ENCODE measurements around the gene SMYD1. TPM values are rescaled to one million over a fixed set of nuclear protein-coding genes. Genes with fewer than 3 reads are reported as not detected.

Gene SMYD1
- total and polyA plus RNA-seq, 10 of the 15 experiments (the other 5 are each of a cell fraction or from before 2014, with no cell fraction given), result 0.09 TPM; not detected in 9

GRCh38 chr2:88027697-88028389 is 39.8 kb upstream of the SMYD1 start:
- Histone ChIP-seq H3K9ac (ENCODE audit: control insufficient read depth, insufficient read depth, low read length) (no peak overlapping the region), H3K4me2 (ENCODE audit: control insufficient read depth, insufficient read depth) (0 out of 2 replicates have a peak overlapping the region, but pooled peaks have one; percentile 10), H3K4me3 (no peak overlapping the region), H4K20me1 (ENCODE audit: control insufficient read depth, insufficient read depth) (no peaks in the 10 kb centered on the region), H3K36me3 (ENCODE audit: control insufficient read depth in 2 of 2, insufficient read depth in 2 of 2, low read length in 1 of 2) (no peaks in the 10 kb centered on the region; a peak in 1 of 4 replicates), H3K4me1 (ENCODE audit: control insufficient read depth, insufficient read depth, low read length) (no peaks in the 10 kb centered on the region), H3K79me2 (ENCODE audit: control insufficient read depth, insufficient read depth, low read length) (no peaks in the 10 kb centered on the region), H3K27ac (ENCODE audit: control insufficient read depth, insufficient read depth) (no peak overlapping the region), H3K9me3 (replicated peaks; ENCODE audit: control insufficient read depth, insufficient read depth, low read length) (no peaks in the 10 kb centered on the region), H3K27me3 (replicated peaks in 1 of 2; ENCODE audit: control insufficient read depth in 2 of 2, insufficient read depth in 2 of 2, low read length in 1 of 2) (no peaks in the 10 kb centered on the region), H2AFZ (ENCODE audit: control insufficient read depth, low read depth, low read length) (no peak overlapping the region)
- ChIA-PET POLR2A (interaction anchor here (0.6 kb wide), 1 partner anchor 673 kb away, joined by 7 read pairs; no protein-coding TSS in a partner anchor), RAD21 (ENCODE audit: unreplicated experiment) (no interaction called here), CTCF (no interaction called here), SMC1A (ENCODE audit: uncharacterized antibody, unreplicated experiment) (interaction anchor here (0.7 to 1.4 kb wide), 2 partner anchors 12 to 1526 kb away, joined by 3 read pairs; no protein-coding TSS in a partner anchor)
- in situ Hi-C loops (cut with MboI) (no loop called here), intact Hi-C loops (cut with micrococcal nuclease; ENCODE audit: unreplicated experiment) (no loop called here)
- TF ChIP-seq SRF (IDR thresholded peaks at IDR 0.05; ENCODE audit: low read depth in 2 of 2, low read length in 2 of 2) (0 out of 4 replicates have a peak, but pooled peaks of 1 of the 2 experiments have one; percentile 23), TAF1 (IDR thresholded peaks at IDR 0.05; ENCODE audit: borderline replicate concordance, low read depth, low read length) (no peak)
- BruUV-seq (replicated peaks), result no TSS peak
- ATAC-seq, result no peak
- 96% methylated on average over 8 of the region's 10 CpGs for WGBS (ENCODE audit: insufficient coverage, insufficient replicate concordance, low lambda C conversion rate, missing lambda C conversion rate)
- DNase-seq (ENCODE audit: low read depth, low spot score), result no peak
- FAIRE-seq, result no peak

- H3K79me2 ChIP-seq (ENCODE audit: control insufficient read depth, insufficient read depth, low read length), result no peaks in the 10 kb centered on the region
- no peak overlapping the region for H3K4me3 ChIP-seq
- FAIRE-seq (no peak), ATAC-seq (no peak), DNase-seq (ENCODE audit: low read depth, low spot score) (no peak)
- intact Hi-C loops (cut with micrococcal nuclease; ENCODE audit: unreplicated experiment) (no loop called here), in situ Hi-C loops (cut with MboI) (no loop called here)
- SMC1A ChIA-PET (ENCODE audit: uncharacterized antibody, unreplicated experiment), result no interaction called here
- H3K4me1 ChIP-seq (ENCODE audit: control insufficient read depth, insufficient read depth, low read length), result no peaks in the 10 kb centered on the region
- WGBS (ENCODE audit: insufficient coverage, insufficient replicate concordance, low lambda C conversion rate, missing lambda C conversion rate), result 88% methylated on average over 4 of the region's 4 CpGs
- BruUV-seq (replicated peaks), result no TSS peak
- no peak overlapping the region for H3K9ac ChIP-seq (ENCODE audit: control insufficient read depth, insufficient read depth, low read length)
- no peak for TF ChIP-seq RAD21 (IDR thresholded peaks at IDR 0.05; ENCODE audit: insufficient read depth, low read depth, low read length)
- no peak for TF ChIP-seq ZNF622 (IDR thresholded peaks at IDR 0.05)
- TF ChIP-seq TCF7 (IDR thresholded peaks at IDR 0.05; ENCODE audit: borderline replicate concordance), result no peak
- no peak overlapping the region for H3K27ac ChIP-seq (ENCODE audit: control insufficient read depth, insufficient read depth)
- CTCF ChIA-PET, result no interaction called here
- H4K20me1 ChIP-seq (ENCODE audit: control insufficient read depth, insufficient read depth), result no peaks in the 10 kb centered on the region
- RAD21 ChIA-PET (ENCODE audit: unreplicated experiment), result no interaction called here
- no peaks in the 10 kb centered on the region for H3K9me3 ChIP-seq (replicated peaks; ENCODE audit: control insufficient read depth, insufficient read depth, low read length)
- no peak overlapping the region for H3K4me2 ChIP-seq (ENCODE audit: control insufficient read depth, insufficient read depth)
- no peak overlapping the region for H2AFZ ChIP-seq (ENCODE audit: control insufficient read depth, low read depth, low read length)
- no peaks in the 10 kb centered on the region; a peak in 1 of 4 replicates for H3K36me3 ChIP-seq (ENCODE audit: control insufficient read depth in 2 of 2, insufficient read depth in 2 of 2, low read length in 1 of 2)
- POLR2A ChIA-PET, result interaction anchor here (0.7 kb wide), 1 partner anchor 17 kb away, joined by 6 read pairs; no protein-coding TSS in a partner anchor
- H3K27me3 ChIP-seq (replicated peaks in 1 of 2; ENCODE audit: control insufficient read depth in 2 of 2, insufficient read depth in 2 of 2, low read length in 1 of 2), result no peaks in the 10 kb centered on the region
Measured at GRCh38 chr2:88028931-88029330, 38.7 kb upstream of the SMYD1 start.

Measured in GM12878 (cell line).